ENCODE data around the gene SEC14L5. TPM values are rescaled to one million over a fixed set of nuclear protein-coding genes. Genes with fewer than 3 reads are reported as not detected.

SEC14L5 gene
- polyA plus RNA-seq, 3 donors: 0.03 TPM; not detected in 2

DNA sequence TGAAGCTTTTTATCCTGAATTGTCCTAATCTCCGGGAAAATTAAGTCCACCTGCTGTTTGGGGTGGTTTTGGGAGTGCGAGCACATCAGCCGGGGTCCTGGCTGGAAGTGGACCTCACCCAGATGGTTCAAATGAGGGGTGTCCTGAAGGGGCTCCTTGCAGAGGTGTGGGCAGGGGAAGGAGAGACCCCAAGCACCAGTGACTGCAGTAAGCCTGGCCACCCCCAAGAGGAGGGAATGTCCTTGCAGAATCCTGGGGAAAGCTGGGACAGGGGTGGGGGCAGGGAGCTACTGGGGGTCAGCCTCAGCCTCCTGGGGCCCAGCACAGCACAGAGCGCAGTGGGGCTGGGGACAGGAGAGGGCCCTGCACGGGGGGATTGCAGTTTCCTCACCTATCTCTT lies 46.2 kb downstream of the SEC14L5 start:
- H3K27me3 ChIP-seq (ENCODE audit: control insufficient read depth in 2 of 2, insufficient read depth in 2 of 2, low read length in 2 of 2): no peaks in the 10 kb centered on the region
- no peak overlapping the region for H3K4me3 ChIP-seq (replicated peaks in 1 of 3; ENCODE audit: low read depth in 2 of 3, low read length in 3 of 3)
- peaks cover 3% of the 10 kb centered on the region for H3K4me1 Mint-ChIP-seq
- no peak for TF ChIP-seq CTCF (IDR thresholded peaks at IDR 0.05)
- H4K20me1 ChIP-seq (ENCODE audit: insufficient read depth, low read length): no peaks in the 10 kb centered on the region
- WGBS (ENCODE audit: insufficient coverage): 64% methylated on average over 5 of the region's 5 CpGs
- H3K4me1 ChIP-seq (ENCODE audit: control insufficient read depth in 1 of 2, insufficient read depth in 2 of 2, low read length in 2 of 2): no peaks in the 10 kb centered on the region
- no peak overlapping the region for H3K4me3 Mint-ChIP-seq
- no peak for DNase-seq
- H3K9me3 Mint-ChIP-seq: no peaks in the 10 kb centered on the region
- no peak overlapping the region for H3K4me2 ChIP-seq (replicated peaks; ENCODE audit: extremely low read depth, low read length, poor library complexity, severe bottlenecking)
- H3K27me3 Mint-ChIP-seq (ENCODE audit: low read depth in 3 of 3): peaks cover 3 to 10% (median 8%) of the 10 kb centered on the region in 3 donors
- intact Hi-C loops (cut with micrococcal nuclease): no loop called here
- no peak overlapping the region for H3K27ac Mint-ChIP-seq
- no peaks in the 10 kb centered on the region for H3K79me2 ChIP-seq (ENCODE audit: insufficient read depth, low read length)
- H3K36me3 Mint-ChIP-seq: no peaks in the 10 kb centered on the region
- no peak overlapping the region for H2AFZ ChIP-seq (ENCODE audit: insufficient read depth, low read depth, low read length, poor library complexity, severe bottlenecking)
- no peaks in the 10 kb centered on the region for H3K9me3 ChIP-seq (replicated peaks in 1 of 2; ENCODE audit: control insufficient read depth in 1 of 2, insufficient read depth in 1 of 2, low read length in 2 of 2)
- H3K36me3 ChIP-seq (replicated peaks in 1 of 2; ENCODE audit: control insufficient read depth in 1 of 2, insufficient read depth in 2 of 2, low read length in 2 of 2): no peaks in the 10 kb centered on the region
- H3K27ac ChIP-seq (ENCODE audit: low read depth in 1 of 2, low read length in 2 of 2): no peak overlapping the region
- H3K9ac ChIP-seq (ENCODE audit: insufficient read depth, low read length, poor library complexity, severe bottlenecking): no peak overlapping the region

DNA sequence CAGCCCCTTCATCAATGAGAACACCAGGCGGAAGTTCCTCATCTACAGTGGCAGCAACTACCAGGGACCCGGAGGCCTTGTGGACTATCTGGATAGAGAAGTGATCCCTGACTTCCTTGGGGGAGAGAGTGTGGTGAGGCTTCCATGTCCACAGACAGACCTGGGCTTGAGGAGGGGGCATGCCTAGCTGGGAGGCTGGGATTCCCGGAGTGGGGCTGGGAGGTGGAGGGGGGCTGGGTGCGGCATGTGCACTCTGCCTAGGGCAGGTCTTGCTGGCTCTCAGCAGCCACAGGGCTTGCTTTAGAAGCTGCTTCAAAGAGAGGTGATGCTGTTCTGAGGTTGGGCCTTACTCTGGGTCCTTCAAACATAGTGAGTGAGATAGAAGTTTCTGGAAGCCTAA lies 47.8 kb downstream of the SEC14L5 start:
- no peaks in the 10 kb centered on the region for H3K36me3 Mint-ChIP-seq
- no peaks in the 10 kb centered on the region for H3K27me3 ChIP-seq (ENCODE audit: control insufficient read depth in 2 of 2, insufficient read depth in 2 of 2, low read length in 2 of 2)
- no peaks in the 10 kb centered on the region for H3K4me1 ChIP-seq (ENCODE audit: control insufficient read depth in 1 of 2, insufficient read depth in 2 of 2, low read length in 2 of 2)
- WGBS (ENCODE audit: insufficient coverage): 78% methylated on average over 2 of the region's 4 CpGs
- no peak overlapping the region for H3K4me3 Mint-ChIP-seq
- no peak overlapping the region for H3K4me3 ChIP-seq (replicated peaks in 1 of 3; ENCODE audit: low read depth in 2 of 3, low read length in 3 of 3)
- H3K79me2 ChIP-seq (ENCODE audit: insufficient read depth, low read length): no peaks in the 10 kb centered on the region
- no peak overlapping the region for H2AFZ ChIP-seq (ENCODE audit: insufficient read depth, low read depth, low read length, poor library complexity, severe bottlenecking)
- no peak for DNase-seq
- peaks cover 3 to 14% (median 7%) of the 10 kb centered on the region in 3 donors for H3K27me3 Mint-ChIP-seq (ENCODE audit: low read depth in 3 of 3)
- peaks cover 3% of the 10 kb centered on the region for H3K4me1 Mint-ChIP-seq
- intact Hi-C loops (cut with micrococcal nuclease): no loop called here
- no peaks in the 10 kb centered on the region for H3K9me3 Mint-ChIP-seq
- TF ChIP-seq CTCF (IDR thresholded peaks at IDR 0.05): no peak
- H3K27ac Mint-ChIP-seq: no peak overlapping the region
- no peaks in the 10 kb centered on the region for H3K36me3 ChIP-seq (replicated peaks in 1 of 2; ENCODE audit: control insufficient read depth in 1 of 2, insufficient read depth in 2 of 2, low read length in 2 of 2)
- no peaks in the 10 kb centered on the region for H4K20me1 ChIP-seq (ENCODE audit: insufficient read depth, low read length)
- H3K9me3 ChIP-seq (replicated peaks in 1 of 2; ENCODE audit: control insufficient read depth in 1 of 2, insufficient read depth in 1 of 2, low read length in 2 of 2): no peaks in the 10 kb centered on the region
- no peak overlapping the region for H3K4me2 ChIP-seq (replicated peaks; ENCODE audit: extremely low read depth, low read length, poor library complexity, severe bottlenecking)
- H3K27ac ChIP-seq (ENCODE audit: low read depth in 1 of 2, low read length in 2 of 2): no peak overlapping the region
- no peak overlapping the region for H3K9ac ChIP-seq (ENCODE audit: insufficient read depth, low read length, poor library complexity, severe bottlenecking)

Data from CD14-positive monocyte (primary cell).